Activated CD8-positive, alpha-beta memory T cell treated with anti-CD3 and anti-CD28 coated beads for 4 hours (primary cell): ENCODE data around the gene OR1M1.

ENCODE experiments used
- DNase-seq, 2 donors: peaks; one replicate each; pipeline ENCODE4 v3.0.0-alpha.2; 2020; ENCODE audit warnings: low read depth in 2 of 2

OR1M1 gene

DNA sequence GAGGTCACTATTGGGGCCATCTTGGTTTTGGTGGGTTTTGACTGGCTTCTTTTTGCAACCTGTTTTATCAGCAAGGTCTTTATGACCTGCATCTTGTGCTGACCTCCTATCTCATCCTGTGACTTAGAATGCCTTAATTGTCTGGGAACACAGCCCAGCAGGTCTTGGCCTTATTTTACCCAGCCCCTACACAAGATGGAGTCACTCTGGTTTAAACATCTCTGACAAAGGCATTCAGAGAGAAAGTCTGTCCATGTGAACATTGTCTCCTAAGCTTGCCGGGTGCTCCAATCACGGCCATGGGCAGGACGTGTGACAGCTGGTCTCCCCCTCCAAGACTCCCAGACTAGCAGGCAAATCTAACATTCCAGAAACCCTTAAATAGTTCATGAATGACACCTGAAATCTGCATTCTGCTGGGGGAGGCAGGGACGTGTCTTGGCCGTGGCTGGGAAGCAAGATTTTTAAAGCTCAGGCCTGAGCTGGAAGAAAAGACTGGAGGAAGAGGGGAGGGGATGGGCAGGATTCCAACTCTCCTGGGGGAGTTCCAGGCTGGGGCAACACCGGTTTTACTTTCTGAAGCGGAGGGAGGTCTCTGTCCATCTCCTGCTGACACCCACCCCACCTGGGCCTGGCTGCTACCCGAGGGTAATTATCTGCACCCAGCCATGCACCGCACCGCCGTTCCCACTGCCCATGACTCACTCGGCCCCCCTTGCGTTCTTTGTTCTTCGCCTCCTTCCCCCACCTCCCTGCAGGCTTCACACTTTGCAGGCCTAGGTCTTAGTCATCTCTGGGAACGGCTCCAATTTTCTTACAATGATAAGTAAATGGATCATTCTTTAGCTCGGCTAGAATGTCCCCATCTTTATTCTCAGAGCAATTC, 11.6 kb upstream of the OR1M1 start:
- no peak for DNase-seq

- no peak for DNase-seq
These were observed 10.0 kb upstream of the OR1M1 start for GRCh38 chr19:9076901-9077300.

- DNase-seq: no peak
These were observed 8.2 kb upstream of the OR1M1 start for GRCh38 chr19:9078651-9079050.

DNA sequence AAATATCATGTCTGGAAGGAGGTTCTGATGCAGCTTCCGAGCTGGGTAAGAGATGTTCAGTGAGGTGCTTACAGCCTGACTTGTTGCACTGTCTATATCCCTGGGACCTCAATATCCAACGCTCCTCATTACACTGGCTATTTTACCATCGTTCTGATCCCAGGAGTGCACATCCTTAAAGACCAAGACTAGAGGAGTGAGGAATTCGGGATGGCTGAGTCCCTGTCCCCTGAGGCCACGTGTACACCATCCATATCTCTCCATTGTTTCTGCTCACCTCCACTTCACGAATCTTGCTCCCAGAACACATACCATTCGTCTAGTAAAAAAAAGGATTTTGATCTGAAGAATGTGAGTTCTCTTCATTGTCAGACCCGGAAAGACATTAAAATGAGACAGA, 20.5 kb downstream of the OR1M1 start, which contains the start of gene OR7G2:
Gene OR7G2, minus strand, starts transcription at position 101 of the 400 bp plus-strand sequence. CDS start 4,232 bp downstream, outside the sequence.
- no peak for DNase-seq

GRCh38 chr19:9109959-9110358, 23.1 kb downstream of the OR1M1 start:
- no peak for DNase-seq

- no peak for DNase-seq
These were observed 28.5 kb downstream of the OR1M1 start, which contains the start of gene OR7G1 for GRCh38 chr19:9115307-9115813. OR7G1 (minus strand) TSS chr19:9115763; CDS start chr19:9115763, 0 bp downstream.

DNA sequence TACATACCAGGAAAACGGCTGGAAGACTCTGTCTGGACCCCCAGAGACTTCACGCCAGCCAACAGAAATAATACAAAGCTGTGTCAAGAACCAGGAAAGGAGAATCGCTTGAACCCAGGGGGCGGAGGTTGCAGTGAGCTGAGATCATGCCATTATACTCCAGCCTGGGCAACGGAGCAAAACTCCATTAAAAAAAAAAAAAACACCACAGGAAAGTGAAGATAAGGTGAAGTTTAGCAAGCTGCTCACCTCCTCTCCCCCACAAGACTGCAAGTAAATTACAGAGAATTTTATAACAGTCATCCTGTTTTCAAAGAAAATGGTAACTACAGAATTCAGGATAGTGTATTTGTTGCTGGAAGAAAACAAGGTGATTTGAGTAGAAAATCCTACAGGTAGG, 29.7 kb downstream of the OR1M1 start:
- DNase-seq: no peak

GRCh38 chr19:9126900-9127405, 40.1 kb downstream of the OR1M1 start, which contains the start of gene OR7G3:
OR7G3 (minus strand) TSS chr19:9126950; CDS start chr19:9126950, 0 bp downstream.
- DNase-seq: no peak

GRCh38 chr19:9128171-9128570, 41.3 kb downstream of the OR1M1 start:
- no peak for DNase-seq

- DNase-seq: no peak
These were observed 44.1 kb downstream of the OR1M1 start for GRCh38 chr19:9130965-9131364.

- DNase-seq: no peak
These were observed 45.6 kb downstream of the OR1M1 start for GRCh38 chr19:9132422-9132821.

- no peak for DNase-seq
These were observed 52.8 kb downstream of the OR1M1 start for GRCh38 chr19:9139609-9140158.

DNA sequence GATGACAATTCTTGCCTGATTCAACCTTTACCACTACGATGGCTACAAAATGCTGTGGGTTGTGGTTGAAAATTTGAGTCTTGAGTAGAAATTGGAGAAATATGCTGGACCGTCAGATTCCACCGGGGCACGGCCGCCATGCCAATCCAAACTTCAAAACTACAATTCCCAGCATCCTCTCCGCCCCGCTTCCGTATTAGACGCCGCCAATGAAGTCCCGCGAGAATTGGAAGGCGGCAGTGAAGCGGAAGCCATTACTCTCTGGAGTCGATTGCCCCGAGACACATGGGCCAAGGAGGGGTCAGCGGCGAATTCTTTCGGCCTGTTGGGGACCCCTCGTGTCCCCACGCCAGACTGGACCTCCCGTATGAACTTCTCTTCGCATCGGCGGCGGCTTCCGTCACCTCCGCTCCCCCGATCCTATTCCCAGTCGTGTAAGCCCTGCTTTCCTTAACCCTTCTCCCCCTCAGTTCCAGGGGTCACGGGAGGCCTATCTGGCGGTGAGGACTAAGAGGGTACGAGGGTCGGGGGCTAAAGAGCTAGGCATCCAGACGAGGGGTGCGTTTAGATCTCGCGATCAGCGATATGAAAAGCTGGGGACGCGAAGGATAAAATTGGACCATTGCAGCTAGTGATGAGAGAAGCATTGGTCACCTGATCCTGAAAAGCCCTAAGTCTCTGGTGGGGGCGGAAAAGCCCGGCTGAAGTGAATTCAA, 53.5 kb downstream of the OR1M1 start, which contains the start of gene ZNF317:
Gene ZNF317, plus strand, starts transcription at position 239 of the 716 bp plus-strand sequence. CDS start 15,620 bp downstream, outside the sequence.
- DNase-seq: peak; percentile 80 to 82

GRCh38 chr19:9144920-9145319, 58.1 kb downstream of the OR1M1 start:
- no peak for DNase-seq
